Stimulated activated CD4-positive, alpha-beta T cell treated with anti-CD3 and anti-CD28 coated beads, TNF-alpha, amount 100 ng/mL, for 1 hour (primary cell): ENCODE results near the gene MPLKIP.
"Not testable (repeated sequence)": the region's sequence is repeated elsewhere in the genome, so short reads cannot be mapped to it uniquely, and the experiment has no call there.

ENCODE experiments used
- DNase-seq, 3 donors: peaks; one replicate each; pipeline ENCODE4 v3.0.0-alpha.2; 2020; ENCODE audit warnings: low read depth in 3 of 3, low spot score in 1 of 3

The MPLKIP gene

DNA sequence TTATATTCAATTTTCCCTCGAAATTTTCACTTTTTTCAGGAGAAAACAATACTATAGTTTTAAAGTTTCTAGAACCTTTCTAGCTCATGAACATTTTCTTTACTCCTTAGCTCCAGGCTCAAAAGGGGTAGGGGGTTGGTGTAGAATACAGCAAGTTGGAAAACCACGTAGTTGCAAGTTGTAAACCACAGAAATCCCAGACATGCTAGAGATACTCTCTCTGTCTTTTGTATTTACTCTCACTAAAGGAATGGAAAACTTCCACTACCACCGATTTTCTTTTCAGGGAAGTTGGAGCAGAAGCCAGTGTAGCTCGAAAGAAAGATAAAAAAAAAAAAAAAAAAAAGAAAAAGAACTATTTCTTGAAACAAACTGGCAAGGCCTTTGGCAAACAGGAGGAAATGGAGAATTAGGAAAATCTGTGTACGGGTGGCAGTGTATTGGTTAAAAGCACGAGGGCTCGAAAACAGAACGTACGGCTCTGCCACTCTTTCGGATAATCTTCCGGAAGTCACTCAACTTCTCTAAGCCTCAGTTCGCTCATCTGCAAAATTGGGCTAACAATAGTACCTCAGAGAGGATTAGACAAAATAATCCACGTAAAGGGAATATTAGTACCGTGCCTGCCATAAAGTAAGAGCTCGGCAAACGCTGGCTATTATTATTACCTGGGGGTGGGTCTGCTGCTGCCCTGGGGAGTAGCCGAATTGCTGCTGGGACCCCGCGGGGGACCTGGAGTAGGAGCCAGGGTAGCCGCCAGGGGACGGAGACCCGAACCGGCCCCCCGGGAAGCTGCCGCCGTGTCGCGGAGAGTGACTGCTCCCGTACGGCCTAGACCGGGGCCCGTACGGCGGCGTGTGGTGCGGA lies 628 bp downstream of the MPLKIP start:
- no peak for DNase-seq

DNA sequence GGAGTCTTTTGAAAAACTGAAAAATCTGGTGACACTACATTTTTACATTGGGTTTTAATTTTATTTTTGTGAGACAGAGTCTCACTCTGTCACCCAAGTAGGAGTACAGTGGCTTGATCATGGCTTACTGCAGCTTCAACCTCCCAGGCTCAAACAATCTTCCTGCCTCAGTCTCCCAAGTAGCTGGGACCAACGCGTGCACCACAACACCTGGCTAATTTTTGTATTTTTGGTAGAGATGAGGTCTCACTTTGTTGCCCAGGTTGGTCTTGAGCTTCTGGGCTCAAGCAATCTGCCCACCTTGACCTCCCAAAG lies 11.5 kb downstream of the MPLKIP start:
- no peak for DNase-seq

DNA sequence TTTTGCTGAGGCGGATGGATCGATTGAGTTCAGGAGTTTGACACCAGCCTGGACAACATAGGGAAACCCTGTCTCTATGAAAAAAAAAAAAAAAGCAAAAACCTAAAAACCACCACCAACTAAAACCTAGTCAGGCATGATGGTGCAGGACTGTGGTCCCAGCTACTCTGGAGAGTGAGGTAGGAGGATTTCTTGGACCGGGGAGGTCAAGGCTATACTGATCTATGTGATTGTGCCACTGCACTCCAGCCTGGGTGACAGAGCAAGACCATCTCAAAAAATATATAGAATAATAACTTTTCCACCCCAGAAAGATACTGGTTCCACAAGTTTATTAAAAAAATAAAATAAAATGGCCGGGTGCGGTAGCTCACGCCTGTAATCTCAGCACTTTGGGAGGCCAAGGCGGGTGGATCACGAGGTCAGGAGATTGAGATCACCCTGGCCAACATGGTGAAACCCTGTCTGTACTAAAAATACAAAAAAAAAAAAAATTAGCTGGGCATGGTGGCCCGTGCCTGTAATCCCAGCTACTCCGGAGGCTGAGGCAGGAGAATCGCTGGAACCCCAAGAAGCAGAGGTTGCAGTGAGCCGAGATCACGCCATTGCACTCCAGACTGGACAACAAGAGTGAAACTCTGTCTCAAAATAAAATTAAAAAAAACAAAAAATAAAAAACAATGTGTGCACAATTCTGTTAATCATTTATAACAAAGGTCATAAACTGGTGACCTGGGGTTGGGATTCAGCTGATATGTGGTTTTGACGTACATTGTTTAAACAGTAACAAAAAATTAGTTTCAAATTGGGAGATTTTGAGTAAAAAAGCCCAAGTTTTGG lies 12.1 kb downstream of the MPLKIP start:
- not testable (repeated sequence) for DNase-seq

DNA sequence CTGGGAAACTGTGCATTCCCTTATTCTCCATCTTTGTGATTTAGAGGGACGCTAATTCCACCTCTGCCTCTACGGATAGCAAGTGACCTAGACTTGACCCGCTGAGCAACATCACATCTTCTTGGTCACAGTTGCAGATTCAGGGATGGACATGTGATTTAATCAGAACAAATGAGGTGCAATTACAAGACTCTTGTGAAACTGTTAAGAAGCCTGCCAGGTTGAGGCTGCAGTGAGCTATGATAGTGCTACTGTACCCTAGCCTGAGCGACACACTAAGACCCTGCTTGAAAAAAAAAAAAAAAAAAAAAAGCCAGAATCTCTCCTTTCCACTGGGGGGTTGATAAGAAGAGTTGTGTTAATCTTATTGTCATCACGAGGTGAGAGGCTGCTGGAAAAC lies 14.4 kb downstream of the MPLKIP start:
- no peak for DNase-seq

DNA sequence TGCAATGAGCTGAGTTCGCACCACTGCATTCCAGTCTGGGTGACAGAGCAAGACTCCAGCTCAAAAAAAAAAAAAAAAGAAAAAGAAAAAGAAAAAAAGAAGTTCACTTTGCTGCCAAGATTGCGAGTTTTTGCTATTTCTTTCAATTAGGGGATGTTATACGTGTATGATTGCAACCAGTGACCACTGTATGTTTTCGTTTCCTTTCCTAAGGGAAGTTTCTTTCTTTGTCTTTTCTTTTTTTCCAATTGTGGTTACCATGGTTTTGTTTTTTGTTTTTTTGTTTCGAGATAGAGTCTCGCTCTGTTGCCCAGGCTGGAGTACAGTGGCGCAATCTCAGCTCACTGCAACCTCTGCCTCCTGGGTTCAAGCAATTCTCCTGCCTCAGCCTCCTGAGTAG lies 16.2 kb downstream of the MPLKIP start:
- DNase-seq, result not testable (repeated sequence)

DNA sequence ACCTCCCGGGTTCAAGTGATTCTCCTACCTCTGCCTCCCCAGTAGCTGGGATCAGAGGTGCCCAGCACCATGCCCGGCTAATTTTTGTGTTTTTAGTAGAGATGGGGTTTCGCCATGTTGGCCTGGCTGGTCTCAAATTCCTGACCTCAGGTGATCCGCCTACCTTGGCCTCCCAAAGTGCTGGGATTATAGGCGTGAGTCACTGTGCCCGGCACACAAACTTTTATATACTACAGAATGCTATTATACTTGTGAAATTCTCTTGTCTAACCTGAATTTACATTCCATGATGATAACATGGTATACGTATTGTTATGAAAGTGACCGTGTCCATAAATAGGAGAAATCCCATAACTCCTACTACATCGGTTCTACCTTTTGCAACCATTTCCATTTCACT lies 17.2 kb downstream of the MPLKIP start:
- DNase-seq, result not testable (repeated sequence)

DNA sequence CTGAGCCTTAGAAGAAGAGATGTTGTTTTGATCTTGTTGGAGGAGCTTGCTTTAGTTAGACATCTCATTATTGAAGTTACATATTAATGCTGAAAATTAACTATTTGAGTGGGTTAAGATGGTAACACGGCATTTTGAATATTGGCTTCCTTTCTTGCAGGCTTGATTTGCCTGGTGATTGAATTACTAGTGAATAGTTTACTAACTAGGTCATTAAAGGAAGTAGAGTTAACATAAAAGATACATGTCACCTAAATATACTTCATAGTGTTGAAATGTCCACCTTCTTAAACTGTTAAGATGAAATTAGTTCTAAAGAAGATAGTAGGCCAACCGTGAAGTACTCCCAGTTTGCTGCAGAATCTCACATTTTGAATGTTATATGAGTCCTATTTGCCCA lies 18.5 kb downstream of the MPLKIP start:
- DNase-seq, result no peak

DNA sequence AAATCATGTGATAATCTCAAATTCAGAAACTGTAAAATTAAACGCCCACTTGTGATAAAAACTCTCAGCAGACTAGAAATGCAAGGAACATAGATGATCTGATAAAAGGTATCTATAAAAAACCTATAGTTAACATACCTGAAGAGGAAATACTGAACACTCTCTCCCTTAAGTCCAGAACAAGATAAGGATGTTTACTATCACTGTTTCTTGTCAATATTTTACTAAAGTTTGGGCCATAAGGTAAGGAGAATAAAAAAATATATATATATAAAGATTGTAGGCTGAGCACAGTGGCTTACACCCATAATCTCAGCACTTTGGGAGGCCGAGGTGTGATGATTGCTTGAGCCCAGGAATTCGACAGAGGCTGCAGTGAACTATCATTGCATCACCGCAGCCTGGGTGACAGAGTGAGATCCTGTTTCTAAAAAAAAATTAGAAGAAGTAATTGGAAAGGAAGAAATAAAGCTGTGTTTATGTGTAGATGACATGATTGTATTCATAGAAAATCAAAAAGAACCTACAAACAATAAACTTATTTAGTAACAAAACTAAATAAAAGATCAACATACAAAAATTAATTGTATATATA lies 28.4 kb downstream of the MPLKIP start:
- DNase-seq, result no peak

DNA sequence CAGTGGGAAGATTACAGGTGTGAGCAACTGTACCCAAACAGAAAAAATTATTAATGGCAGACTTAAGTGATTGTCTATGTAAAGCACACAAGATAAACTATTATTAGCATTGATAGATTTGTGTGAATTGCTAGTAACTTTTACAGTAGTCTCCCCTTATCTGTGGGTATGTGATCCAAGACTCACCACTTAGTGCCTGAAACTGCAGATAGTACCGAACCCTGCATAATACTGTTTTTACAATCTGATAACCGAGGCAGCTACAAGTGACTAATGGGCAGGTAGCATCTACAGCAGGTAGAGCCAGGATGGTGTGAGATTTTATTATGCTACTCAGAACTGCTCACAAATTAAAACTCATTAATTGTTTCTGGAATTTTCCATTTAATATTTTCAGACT lies 31.5 kb downstream of the MPLKIP start:
- no peak for DNase-seq

DNA sequence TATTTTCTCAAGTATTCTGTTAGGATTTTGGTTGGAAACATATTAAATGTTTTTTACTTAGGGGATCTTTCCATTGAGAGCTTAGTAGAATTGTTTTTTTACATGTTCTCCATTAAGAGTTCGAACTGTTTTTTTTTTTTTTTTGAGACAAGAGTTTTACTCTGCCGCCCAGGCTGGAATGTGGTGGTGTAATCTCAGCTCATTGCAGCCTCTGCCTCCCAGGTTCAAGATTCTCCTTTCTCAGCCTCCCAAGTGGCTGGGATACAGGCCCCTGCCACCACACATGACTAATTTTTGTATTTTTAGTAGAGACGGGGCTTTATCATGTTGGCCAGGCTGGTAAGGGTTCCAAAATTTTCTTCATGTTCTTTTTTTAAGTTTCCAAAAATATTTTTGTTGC lies 33.2 kb downstream of the MPLKIP start:
- DNase-seq, result no peak

DNA sequence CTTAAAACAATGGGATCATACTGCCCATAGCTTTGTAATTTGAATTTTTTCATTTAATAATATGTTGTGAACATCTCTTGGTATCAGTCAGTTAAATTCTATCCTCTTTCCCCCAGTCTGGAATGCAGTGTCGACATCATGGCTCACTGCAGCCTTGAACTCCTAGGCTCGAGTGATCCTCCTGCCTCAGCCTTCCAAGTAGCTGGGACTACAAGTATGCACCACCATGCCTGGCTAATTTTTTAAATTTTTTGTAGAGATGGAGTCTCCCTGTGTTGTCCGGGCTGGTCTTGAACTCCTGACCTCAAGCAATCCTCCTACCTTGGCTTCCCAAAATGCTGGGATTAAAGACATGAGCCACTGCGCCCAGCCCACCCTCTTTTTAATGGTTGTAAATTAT lies 34.6 kb downstream of the MPLKIP start:
- no peak for DNase-seq

DNA sequence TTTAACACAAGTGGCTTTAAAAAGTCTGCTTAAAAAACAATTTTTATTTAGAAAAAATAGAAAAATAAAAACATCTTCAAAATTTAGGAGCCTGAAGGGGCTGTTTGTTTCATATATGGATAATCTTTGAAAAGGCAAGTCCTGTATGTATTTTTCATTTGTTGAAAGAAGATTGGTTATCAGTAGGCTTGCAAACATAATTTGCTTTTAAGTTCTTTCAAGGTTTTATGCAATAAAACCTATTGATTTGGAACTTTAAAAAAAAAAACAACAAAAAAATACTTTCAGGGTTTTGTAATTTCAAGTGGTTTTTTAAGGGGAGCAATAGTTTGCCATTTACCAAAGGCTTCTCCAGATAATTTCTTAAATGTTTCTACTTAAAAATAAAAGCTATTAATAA lies 35.6 kb downstream of the MPLKIP start:
- DNase-seq, result no peak

DNA sequence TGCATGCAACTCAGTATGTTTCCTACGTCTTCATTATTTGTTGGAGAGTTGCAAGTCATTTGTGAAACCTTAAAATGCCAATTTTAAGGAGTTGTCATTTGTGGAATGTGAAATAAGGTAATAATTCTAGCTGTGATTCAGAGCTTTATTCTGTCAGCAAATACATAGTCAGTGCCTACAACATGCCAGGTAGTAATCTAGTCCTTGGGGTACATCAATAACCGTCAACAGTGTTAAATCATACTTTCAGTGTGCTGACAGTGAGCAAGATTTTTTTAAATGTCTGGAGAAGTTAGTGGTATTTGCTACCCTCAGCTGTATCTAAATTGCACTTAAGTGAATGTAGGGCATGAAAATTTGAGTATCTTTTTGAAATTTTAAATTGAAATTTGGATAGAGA lies 36.7 kb downstream of the MPLKIP start:
- DNase-seq, result no peak

DNA sequence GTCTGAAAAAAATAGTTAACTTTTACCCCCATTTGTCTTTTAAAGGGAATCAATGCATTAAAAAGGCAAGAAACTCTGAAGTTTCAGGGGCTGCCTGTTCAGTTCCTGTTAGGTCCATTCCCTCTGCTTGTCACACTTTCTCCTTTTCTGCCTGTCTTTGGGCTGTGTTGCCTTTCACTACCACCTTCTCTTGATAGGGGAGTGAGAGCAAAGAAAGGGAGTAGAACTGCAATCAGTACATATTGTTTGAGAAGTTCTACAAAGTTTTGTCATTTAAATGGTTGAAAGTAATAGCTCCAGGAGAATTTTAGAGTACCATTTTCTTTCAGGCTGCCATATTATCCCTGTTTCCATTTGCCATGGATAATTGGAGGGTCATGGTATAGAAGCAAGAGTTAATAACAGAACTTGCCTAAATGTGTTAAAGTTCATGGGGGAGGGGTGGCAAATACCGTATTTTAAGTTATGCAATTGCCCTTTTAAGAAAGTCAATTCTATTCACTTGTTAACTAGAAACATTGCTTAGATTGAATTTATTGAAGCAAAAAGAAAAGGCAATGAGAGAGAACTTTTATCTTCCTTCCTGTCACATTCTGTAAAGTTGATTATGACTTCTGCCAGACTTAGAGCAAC lies 38.6 kb downstream of the MPLKIP start:
- no peak for DNase-seq

DNA sequence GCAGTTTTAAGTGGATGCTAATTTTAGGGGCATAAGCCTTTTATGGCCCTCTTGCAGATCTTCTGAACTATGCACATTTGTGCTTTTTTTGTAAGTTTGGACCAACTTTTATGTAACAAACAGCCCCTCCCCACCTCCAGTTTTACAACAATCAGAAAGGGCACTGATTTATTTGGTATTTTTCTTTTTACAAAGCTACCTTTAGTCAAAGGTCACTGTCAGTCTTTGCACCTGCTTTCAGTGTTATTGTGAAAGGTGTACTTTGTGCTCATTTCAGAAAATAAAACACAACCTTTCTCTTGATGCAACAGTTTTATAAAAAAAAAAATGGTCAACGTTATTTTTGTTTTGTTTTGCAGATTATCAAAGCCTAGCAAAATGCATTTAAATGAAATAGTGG lies 39.2 kb downstream of the MPLKIP start:
- DNase-seq, result no peak

DNA sequence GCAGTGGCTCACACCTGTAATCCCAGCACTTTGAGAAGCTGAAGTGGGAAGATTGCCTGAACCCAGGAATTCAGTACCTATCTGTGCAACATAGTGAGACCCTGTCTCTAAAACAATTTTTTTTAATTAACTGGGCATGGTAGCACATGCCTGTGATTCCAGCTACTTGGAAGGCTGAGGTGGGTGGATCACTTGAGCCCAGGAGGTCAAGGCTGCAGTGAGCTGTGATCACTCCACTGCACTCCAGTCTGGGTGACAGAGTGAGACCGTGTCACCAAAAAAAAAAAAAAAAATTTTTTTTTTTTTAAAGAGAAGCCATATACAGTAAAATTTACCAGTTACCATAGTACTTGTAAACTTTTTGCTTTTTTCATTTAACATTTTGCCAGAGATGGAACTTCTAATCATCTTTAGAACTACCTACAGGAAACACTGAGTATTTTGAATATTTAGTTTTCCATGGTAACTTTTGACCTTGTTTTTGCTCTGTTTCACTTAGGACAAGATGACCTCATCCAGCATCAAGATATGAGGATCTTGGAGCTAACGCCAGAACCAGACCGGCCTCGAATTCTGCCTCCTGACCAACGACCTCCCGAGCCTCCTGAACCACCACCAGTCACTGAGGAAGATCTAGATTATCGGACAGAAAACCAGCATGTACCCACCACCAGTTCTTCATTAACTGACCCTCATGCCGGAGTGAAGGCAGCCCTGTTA lies 40.6 kb downstream of the MPLKIP start:
- no peak for DNase-seq

DNA sequence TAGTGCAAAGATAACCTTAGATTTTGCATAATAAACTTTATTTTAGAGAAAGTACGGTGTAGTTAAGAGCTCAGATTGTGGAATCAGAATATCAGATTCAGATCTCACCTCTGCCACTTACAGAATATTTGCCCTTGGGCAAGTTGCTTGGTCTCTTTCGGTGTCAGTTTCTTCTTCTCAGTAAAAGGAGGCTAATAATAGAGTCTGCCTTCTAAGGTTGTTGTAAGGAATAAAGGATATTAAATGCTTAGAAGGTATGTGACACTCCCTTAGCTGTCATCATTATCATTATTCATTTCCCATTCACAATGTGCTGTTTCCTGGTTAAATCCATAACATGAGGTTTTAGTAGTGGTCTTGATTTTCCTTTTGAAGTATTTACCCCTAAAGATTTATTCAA lies 42.2 kb downstream of the MPLKIP start:
- DNase-seq, result no peak

DNA sequence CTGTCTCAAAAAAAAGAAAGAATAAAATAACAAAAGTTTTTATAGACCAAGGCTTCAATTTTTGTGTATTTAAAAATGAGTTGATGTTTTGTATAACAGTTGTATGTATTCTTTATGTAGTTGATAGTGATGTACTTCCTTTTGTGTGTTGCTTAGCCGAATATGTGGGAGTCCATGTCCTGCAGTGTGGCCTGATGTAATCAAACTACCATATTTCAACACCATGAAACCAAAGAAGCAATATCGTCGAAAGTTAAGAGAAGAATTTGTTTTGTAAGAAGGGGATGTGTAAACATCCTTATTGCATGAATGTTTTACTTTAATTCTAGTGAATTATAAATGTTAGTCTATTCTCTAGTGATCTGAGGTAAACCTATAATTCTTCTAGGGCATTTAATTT lies 56.6 kb downstream of the MPLKIP start:
- no peak for DNase-seq
